SK-N-SH (cell line): Measurements from ENCODE around the gene MAPK8IP3. TPM values are rescaled to one million over a fixed set of nuclear protein-coding genes. Genes with fewer than 3 reads are reported as not detected.

Source experiments
- CTCF ChIA-PET: fragments of 300-600, 350-600 bp; formaldehyde crosslinking; extraction: SDS; loops from one replicate; lab custom pipeline; 2021; lab: Yijun Ruan, JAX
- POLR2A ChIA-PET: fragments of 350-600 bp; sonication (Branson Sonifier 250); formaldehyde crosslinking; extraction: SDS; loops from one replicate; lab custom pipeline; 2020; ENCODE audit warnings: antibody characterized with exemption, inconsistent platforms; lab: Yijun Ruan, JAX
- DNase-seq: peaks from one replicate; pipeline ENCODE4 v3.0.0; 2012
- H2AFZ ChIP-seq: fragments of 200-600 bp; sonication (generic); 2 replicates; pipeline ENCODE4 v1.8.1; 2016; ENCODE audit warnings: antibody characterized with exemption, mild to moderate bottlenecking, low read depth
- H3F3A ChIP-seq: fragments of 200-600 bp; sonication (generic); replicated peaks from 2 replicates; pipeline ENCODE3; 2016; ENCODE audit warnings: antibody characterized with exemption, mild to moderate bottlenecking; ENCODE audit not compliant: insufficient read depth
- H3K27ac ChIP-seq, 2 experiments: fragments of 200-500 bp in 1 of 2; fragments of 200-600 bp in 1 of 2; sonication (Bioruptor generic) in 1 of 2; sonication (generic), shearing (Covaris generic) in 1 of 2; 2 replicates each; pipeline versions ENCODE4 v1.5.1 to v1.6.1; 2014 to 2016; ENCODE audit warnings: low read depth in 2 of 2, inconsistent platforms in 1 of 2, low read length in 1 of 2, mild to moderate bottlenecking in 1 of 2, mixed read lengths in 1 of 2
- H3K27me3 ChIP-seq: fragments of 200-600 bp; sonication (generic), shearing (Covaris generic); 2 replicates; pipeline ENCODE4 v1.6.1; 2016; ENCODE audit warnings: mixed run types; ENCODE audit not compliant: insufficient read depth
- H3K36me3 ChIP-seq, 2 experiments: fragments of 200-500 bp in 1 of 2; fragments of 200-600 bp in 1 of 2; sonication (Bioruptor generic) in 1 of 2; sonication (generic) in 1 of 2; replicated peaks in 1 of 2; 2 replicates each; pipeline versions ENCODE3 to v1.5.1; 2014 to 2016; ENCODE audit warnings: low read length in 1 of 2, mild to moderate bottlenecking in 1 of 2; ENCODE audit not compliant: insufficient read depth in 2 of 2, control insufficient read depth in 1 of 2
- H3K4me1 ChIP-seq, 2 experiments: fragments of 200-500 bp in 1 of 2; fragments of 200-600 bp in 1 of 2; sonication (Bioruptor generic) in 1 of 2; sonication (generic), shearing (Covaris generic) in 1 of 2; 2 replicates each; pipeline versions ENCODE4 v1.5.1 to v1.6.1; 2014 to 2016; ENCODE audit warnings: low read depth in 1 of 2, low read length in 1 of 2, mixed run types in 1 of 2; ENCODE audit not compliant: insufficient read depth in 2 of 2, control insufficient read depth in 1 of 2
- H3K4me2 ChIP-seq: fragments of 200-600 bp; sonication (generic), shearing (Covaris generic); 2 replicates; pipeline ENCODE4 v1.6.1; 2017; ENCODE audit warnings: mixed run types
- H3K4me3 ChIP-seq, 2 experiments: fragments of 200-500 bp in 1 of 2; fragments of 200-600 bp in 1 of 2; sonication (Bioruptor generic) in 1 of 2; sonication (generic), shearing (Covaris generic) in 1 of 2; 2 replicates each; pipeline versions ENCODE4 v1.5.1 to v1.8.1; 2014 to 2016; ENCODE audit warnings: low read depth in 2 of 2, inconsistent platforms in 1 of 2, low read length in 1 of 2, mild to moderate bottlenecking in 1 of 2, mixed read lengths in 1 of 2, moderate library complexity in 1 of 2
- H3K79me2 ChIP-seq: fragments of 200-600 bp; sonication (generic); 2 replicates; pipeline ENCODE4 v1.8.1; 2017; ENCODE audit warnings: mild to moderate bottlenecking; ENCODE audit not compliant: insufficient read depth
- H3K9ac ChIP-seq: fragments of 200-600 bp; sonication (generic); 2 replicates; pipeline ENCODE4 v1.6.1; 2017; ENCODE audit warnings: mixed run types
- H3K9me2 ChIP-seq: fragments of 200-600 bp; sonication (generic); 2 replicates; pipeline ENCODE4 v1.6.1; 2017; ENCODE audit warnings: mixed run types
- H3K9me3 ChIP-seq: fragments of 200-600 bp; sonication (generic); 2 replicates; pipeline ENCODE4 v1.6.1; 2017; ENCODE audit warnings: mixed run types, mild to moderate bottlenecking, moderate library complexity
- H4K20me1 ChIP-seq: fragments of 200-600 bp; sonication (generic); 2 replicates; pipeline ENCODE4 v1.6.1; 2017; ENCODE audit warnings: mild to moderate bottlenecking, mixed run types; ENCODE audit not compliant: insufficient read depth
- CTCF ChIP-seq: fragments of 200-600 bp; sonication (generic); IDR thresholded peaks from 2 replicates; pipeline ENCODE4 v1.6.1; 2017; ENCODE audit warnings: antibody characterized with exemption, mild to moderate bottlenecking, moderate library complexity
- ELF1 ChIP-seq: IDR thresholded peaks from 2 replicates; pipeline ENCODE4 v1.4.0; 2012
- EP300 ChIP-seq, 2 experiments: IDR thresholded peaks; 2 replicates each; pipeline versions ENCODE4 v1.4.0 to v1.6.1; 2012; ENCODE audit warnings: borderline replicate concordance in 1 of 2, low read depth in 1 of 2, low read length in 1 of 2
- FOSL2 ChIP-seq: IDR thresholded peaks from 2 replicates; pipeline ENCODE4 v1.4.0; 2012; ENCODE audit warnings: low read depth, mild to moderate bottlenecking, moderate library complexity, borderline replicate concordance
- FOXJ3 ChIP-seq: sonication (generic); formaldehyde crosslinking; IDR thresholded peaks from 2 replicates; pipeline ENCODE4 v1.5.1; 2020; ENCODE audit warnings: mild to moderate bottlenecking, missing genetic modification reagents
- FOXM1 ChIP-seq: IDR thresholded peaks from 2 replicates; pipeline ENCODE4 v1.4.0; 2012; ENCODE audit warnings: low read depth, mild to moderate bottlenecking
- GATA2 ChIP-seq: sonication (generic); formaldehyde crosslinking; IDR thresholded peaks from 2 replicates; pipeline ENCODE4 v1.5.0; 2020; ENCODE audit warnings: mild to moderate bottlenecking, missing genetic modification reagents
- IRF3 ChIP-seq: fragments of 150-350 bp; IDR thresholded peaks from 2 replicates; pipeline ENCODE4 v1.6.1; 2016; ENCODE audit warnings: mild to moderate bottlenecking, low read depth, low read length
- MXI1 ChIP-seq: IDR thresholded peaks from 2 replicates; pipeline ENCODE4 v1.6.1; 2012; ENCODE audit warnings: mild to moderate bottlenecking, low read depth, low read length, improper control_type of control experiment
- NFIC ChIP-seq: IDR thresholded peaks from 2 replicates; pipeline ENCODE4 v1.4.0; 2012; ENCODE audit warnings: borderline replicate concordance
- NRF1 ChIP-seq: IDR thresholded peaks from 2 replicates; pipeline ENCODE4 v1.6.1; 2012; ENCODE audit warnings: low read depth, mild to moderate bottlenecking, low read length
- PBX3 ChIP-seq: IDR thresholded peaks from 2 replicates; pipeline ENCODE4; 2012
- POLR2AphosphoS5 ChIP-seq: IDR thresholded peaks from 2 replicates; pipeline ENCODE4 v1.6.1; 2012; ENCODE audit warnings: low read depth, low read length
- RCOR1 ChIP-seq: fragments of 150-350 bp; IDR thresholded peaks from 2 replicates; pipeline ENCODE4 v1.6.1; 2017; ENCODE audit warnings: antibody characterized with exemption, low read length
- SMC3 ChIP-seq: IDR thresholded peaks from 2 replicates; pipeline ENCODE4 v1.6.1; 2012; ENCODE audit warnings: low read depth, low read length, improper control_type of control experiment
- TCF12 ChIP-seq: IDR thresholded peaks from 2 replicates; pipeline ENCODE4 v1.4.0; 2012
- TEAD4 ChIP-seq: IDR thresholded peaks from 2 replicates; pipeline ENCODE4 v1.4.0; 2012; ENCODE audit warnings: mild to moderate bottlenecking, borderline replicate concordance; ENCODE audit not compliant: insufficient read depth
- USF2 ChIP-seq: fragments of 150-350 bp; IDR thresholded peaks from 2 replicates; pipeline ENCODE4 v1.6.1; 2017; ENCODE audit warnings: antibody characterized with exemption, low read length, low read depth, borderline replicate concordance
- YY1 ChIP-seq: IDR thresholded peaks from 2 replicates; pipeline ENCODE4 v1.4.0; 2012; ENCODE audit warnings: low read depth, mild to moderate bottlenecking
- WGBS: methylation state at CpG from one replicate; pipeline ENCODE4 v1.1.6; 2017; ENCODE audit warnings: low lambda C conversion rate; 5-methylcytosine and 5-hydroxymethylcytosine counted together
- polyA plus RNA-seq, 3 experiments: library from polyadenylated mRNA; depleted of rRNA; stranded (reverse); fragments of >200 nt; gene quantifications; 2 replicates each; pipeline ENCODE4 v1.2.3, GENCODE V29; 2012

The MAPK8IP3 gene
- polyA plus RNA-seq, 1 of the 3 experiments (the other 2 are of a cell fraction), result 57.3 TPM

- CTCF ChIA-PET, result interaction anchor here (2.9 kb wide), 1 partner anchor 16 kb away, joined by 10 read pairs; the partner anchor contains the start of gene MAPK8IP3
- 81% methylated on average over 12 of the region's 13 CpGs for WGBS
- 0 out of 4 replicates have a peak overlapping the region, but pooled peaks of 1 of the 2 experiments have one; percentile 13 for H3K27ac ChIP-seq
Measured at GRCh38 chr16:1689853-1690252, 16.1 kb upstream of the MAPK8IP3 start.

GRCh38 chr16:1690810-1691209 is 15.2 kb upstream of the MAPK8IP3 start:
- Histone ChIP-seq H3K27ac (peak overlapping the region in 1 of 2 experiments; percentile 66; a peak in 2 of 4 replicates), H3K4me3 (no peak overlapping the region)
- no peak for TF ChIP-seq YY1
- no peak for TF ChIP-seq EP300 (IDR thresholded peaks at IDR 0.05; ENCODE audit: borderline replicate concordance in 1 of 2, low read depth in 1 of 2, low read length in 1 of 2)
- TF ChIP-seq CTCF, result no peak
- TF ChIP-seq ELF1, result no peak
- TF ChIP-seq GATA2, result no peak
- TF ChIP-seq SMC3, result no peak
- no peak for TF ChIP-seq NFIC
- no peak for TF ChIP-seq TEAD4
- TF ChIP-seq USF2, result no peak
- TF ChIP-seq NRF1, result no peak
- no peak for TF ChIP-seq PBX3
- TF ChIP-seq FOXM1, result no peak
- no peak for TF ChIP-seq MXI1
- no peak for TF ChIP-seq FOXJ3 (CRISPR knock-in tag)
- no peak for TF ChIP-seq IRF3

More at GRCh38 chr16:1689853-1690252, 16.1 kb upstream of the MAPK8IP3 start:
- Histone ChIP-seq H3K9me3 (no peaks in the 10 kb centered on the region), H3K4me2 (no peak overlapping the region), H3K4me1 (0 out of 4 replicates have a peak, but pooled peaks cover 0 to 17% of the 10 kb centered on the region in 2 experiments), H3K27me3 (no peaks in the 10 kb centered on the region), H3K9me2 (no peaks in the 10 kb centered on the region), H4K20me1 (peaks cover 28% of the 10 kb centered on the region; the same call in 1 of the 2 replicates), H3F3A (peaks cover 22% of the 10 kb centered on the region), H2AFZ (no peak overlapping the region), H3K79me2 (peaks cover 88% of the 10 kb centered on the region), H3K36me3 (peaks cover 51 to 60% of the 10 kb centered on the region in 2 experiments), H3K9ac (no peak overlapping the region), H3K4me3 (no peak overlapping the region)
- DNase-seq, result no peak
- TF ChIP-seq TCF12 (no peak), RCOR1 (no peak), FOSL2 (no peak), POLR2AphosphoS5 (no peak), MXI1 (no peak)
- POLR2A ChIA-PET, result interaction anchor here (1.1 kb wide), 1 partner anchor 11 kb away, joined by 4 read pairs; the partner anchor contains the start of gene JPT2

More at GRCh38 chr16:1690810-1691209, 15.2 kb upstream of the MAPK8IP3 start:
- POLR2A ChIA-PET, result interaction anchor here (1.0 to 1.1 kb wide), 2 partner anchors 12 to 15 kb away, joined by 3 to 4 read pairs; partner anchors contain the start of genes JPT2 and MAPK8IP3
- Histone ChIP-seq H3K9me2 (no peaks in the 10 kb centered on the region), H4K20me1 (peaks cover 28% of the 10 kb centered on the region; the same call in 1 of the 2 replicates), H3K79me2 (peaks cover 88% of the 10 kb centered on the region), H2AFZ (no peak overlapping the region), H3K9ac (no peak overlapping the region), H3F3A (peaks cover 22% of the 10 kb centered on the region), H3K36me3 (peaks cover 44 to 55% of the 10 kb centered on the region in 2 experiments), H3K4me1 (0 out of 4 replicates have a peak, but pooled peaks cover 0 to 17% of the 10 kb centered on the region in 2 experiments), H3K4me2 (peak overlapping the region; percentile 44), H3K9me3 (no peaks in the 10 kb centered on the region), H3K27me3 (no peaks in the 10 kb centered on the region)
- 75% methylated on average over 1 of the region's 1 CpG for WGBS
- CTCF ChIA-PET, result interaction anchor here (2.9 kb wide), 1 partner anchor 15 kb away, joined by 10 read pairs; the partner anchor contains the start of gene MAPK8IP3
- no peak for DNase-seq
